ENCODE data around the gene PRKG1. TPM values are rescaled to one million over a fixed set of nuclear protein-coding genes. Genes with fewer than 3 reads are reported as not detected.

The PRKG1 gene
- total and polyA plus RNA-seq, 4 donors, result 0.46 to 5.1 (median 1.5) TPM

DNA sequence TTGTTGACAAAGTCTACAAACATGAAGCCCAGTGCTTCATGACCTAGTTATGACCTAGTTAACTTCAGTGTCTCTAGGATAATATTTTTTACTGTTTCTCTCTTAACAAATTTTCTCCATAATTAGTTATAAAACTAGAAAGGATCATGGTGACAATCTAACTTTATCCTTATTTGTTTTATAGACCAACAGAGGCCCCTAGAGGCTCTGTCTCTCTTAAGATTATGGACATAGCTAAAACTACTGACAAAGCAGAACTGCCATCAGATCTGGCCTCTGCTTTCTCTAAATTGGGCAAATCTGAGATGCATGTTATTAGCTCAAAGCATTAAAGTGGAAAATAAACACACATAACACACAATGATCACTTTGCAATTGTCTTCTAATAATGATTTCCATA is 449.2 kb downstream of the PRKG1 start:
- H3K27ac ChIP-seq (ENCODE audit: low read depth in 1 of 2, low read length in 2 of 2), result no peak overlapping the region

DNA sequence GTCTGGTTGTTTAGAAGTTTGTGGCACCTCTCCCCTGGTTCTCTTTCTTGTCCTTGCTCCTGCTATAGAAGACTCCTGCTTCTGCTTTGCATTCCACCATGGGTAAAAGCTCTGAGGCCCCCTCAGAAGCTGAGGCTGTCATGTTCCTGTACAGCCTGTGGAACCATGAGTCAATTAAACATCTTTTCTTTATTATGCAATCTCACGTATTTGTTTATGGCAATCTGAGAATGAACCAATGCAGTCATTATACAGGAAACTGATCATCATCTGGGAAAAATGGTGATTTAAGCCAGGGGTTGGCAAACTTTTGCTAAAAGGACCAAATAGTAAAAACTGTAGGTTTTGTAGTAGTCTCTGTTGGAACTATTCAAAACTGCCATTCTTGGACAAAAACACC is 449.8 kb downstream of the PRKG1 start:
- 59% methylated on average over 1 of the region's 1 CpG for WGBS

More for the DNA sequence above, 449.2 kb downstream of the PRKG1 start:
- no peaks in the 10 kb centered on the region for H3K27me3 ChIP-seq (ENCODE audit: control insufficient read depth in 4 of 4, insufficient read depth in 4 of 4, low read length in 3 of 4)
- no peaks in the 10 kb centered on the region for H3K9me3 ChIP-seq (ENCODE audit: control insufficient read depth in 4 of 4, low read length in 3 of 4)
- H3K36me3 ChIP-seq (ENCODE audit: control insufficient read depth in 4 of 4, insufficient read depth in 3 of 4, low read depth in 1 of 4, low read length in 3 of 4), result no peaks in the 10 kb centered on the region
- no peak for TF ChIP-seq YY1 (IDR thresholded peaks at IDR 0.05)
- no peak for TF ChIP-seq TAF1 (conservative IDR thresholded peaks at IDR 0.05)
- no peak for TF ChIP-seq GABPA (IDR thresholded peaks at IDR 0.05 in 1 of 2, conservative IDR thresholded peaks at IDR 0.05 in 1 of 2)
- H3K4me3 ChIP-seq (ENCODE audit: low read depth in 1 of 3, low read length in 3 of 3), result no peak overlapping the region
- no peaks in the 10 kb centered on the region for H3K4me1 ChIP-seq (ENCODE audit: control insufficient read depth in 4 of 4, insufficient read depth in 4 of 4, low read length in 3 of 4)
- DNase-seq (ENCODE audit: low spot score), result no peak
- no peak overlapping the region for H3K9ac ChIP-seq (ENCODE audit: low read depth in 1 of 2, low read length in 2 of 2)

DNA sequence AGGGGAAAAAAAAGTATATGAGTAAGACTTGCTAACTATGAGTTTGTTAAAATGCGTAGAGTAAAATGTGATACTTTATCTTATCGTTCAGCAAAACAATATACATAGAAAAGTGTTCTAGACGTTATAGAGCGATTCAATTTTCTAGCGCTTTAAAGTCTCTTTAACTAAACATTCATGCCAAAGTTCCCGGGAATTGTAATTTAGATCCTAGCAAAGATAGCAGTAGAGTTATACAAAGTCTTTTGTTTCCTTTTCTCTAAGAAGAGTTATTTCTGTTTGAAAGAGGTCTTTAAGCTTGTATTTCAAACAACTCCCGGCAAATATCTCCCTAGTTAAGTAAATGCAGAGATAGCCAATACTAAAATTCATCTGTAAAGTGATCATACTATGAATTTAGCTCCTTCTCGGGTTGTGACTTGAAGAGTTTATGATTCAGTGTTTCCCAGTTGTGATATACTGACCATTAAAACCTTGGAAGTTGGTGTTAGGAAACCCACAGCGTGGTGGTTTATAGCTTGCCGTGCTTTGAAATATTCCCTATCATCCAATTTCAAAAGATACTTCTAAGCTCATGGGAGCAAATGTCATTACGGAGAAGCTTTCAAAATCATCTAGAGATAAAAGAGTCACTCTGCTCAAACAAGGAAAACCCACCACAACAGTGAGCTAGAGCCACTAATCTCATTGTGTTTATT is 453.4 kb downstream of the PRKG1 start:
- H3K4me3 ChIP-seq (ENCODE audit: low read depth in 1 of 3, low read length in 3 of 3), result no peak overlapping the region
- H3K9ac ChIP-seq (ENCODE audit: low read depth in 1 of 2, low read length in 2 of 2), result no peak overlapping the region
- no peaks in the 10 kb centered on the region for H3K27me3 ChIP-seq (ENCODE audit: control insufficient read depth in 4 of 4, insufficient read depth in 4 of 4, low read length in 3 of 4)
- 41% methylated on average over 11 of the region's 11 CpGs for WGBS
- no peaks in the 10 kb centered on the region for H3K4me1 ChIP-seq (ENCODE audit: control insufficient read depth in 4 of 4, insufficient read depth in 4 of 4, low read length in 3 of 4)
- no peaks in the 10 kb centered on the region for H3K9me3 ChIP-seq (ENCODE audit: control insufficient read depth in 4 of 4, low read length in 3 of 4)
- H3K36me3 ChIP-seq (ENCODE audit: control insufficient read depth in 4 of 4, insufficient read depth in 3 of 4, low read depth in 1 of 4, low read length in 3 of 4), result no peaks in the 10 kb centered on the region
- DNase-seq (ENCODE audit: low spot score), result no peak
- H3K27ac ChIP-seq (ENCODE audit: low read depth in 1 of 2, low read length in 2 of 2), result no peak overlapping the region
- TF ChIP-seq, protein P1, sequence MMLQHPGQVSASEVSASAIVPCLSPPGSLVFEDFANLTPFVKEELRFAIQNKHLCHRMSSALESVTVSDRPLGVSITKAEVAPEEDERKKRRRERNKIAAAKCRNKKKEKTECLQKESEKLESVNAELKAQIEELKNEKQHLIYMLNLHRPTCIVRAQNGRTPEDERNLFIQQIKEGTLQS (IDR thresholded peaks at IDR 0.05), result no peak

More for the DNA sequence above, 449.8 kb downstream of the PRKG1 start:
- H3K9me3 ChIP-seq (ENCODE audit: control insufficient read depth in 4 of 4, low read length in 3 of 4), result no peaks in the 10 kb centered on the region
- no peak overlapping the region for H3K4me3 ChIP-seq (ENCODE audit: low read depth in 1 of 3, low read length in 3 of 3)
- no peaks in the 10 kb centered on the region for H3K4me1 ChIP-seq (ENCODE audit: control insufficient read depth in 4 of 4, insufficient read depth in 4 of 4, low read length in 3 of 4)
- H3K36me3 ChIP-seq (ENCODE audit: control insufficient read depth in 4 of 4, insufficient read depth in 3 of 4, low read depth in 1 of 4, low read length in 3 of 4), result no peaks in the 10 kb centered on the region
- TF ChIP-seq TAF1 (conservative IDR thresholded peaks at IDR 0.05) (no peak), YY1 (IDR thresholded peaks at IDR 0.05) (no peak), EGR1 (IDR thresholded peaks at IDR 0.05; ENCODE audit: low read depth in 2 of 2) (no peak), FOXA1 (IDR thresholded peaks at IDR 0.05) (no peak)
- TF ChIP-seq, protein P2, sequence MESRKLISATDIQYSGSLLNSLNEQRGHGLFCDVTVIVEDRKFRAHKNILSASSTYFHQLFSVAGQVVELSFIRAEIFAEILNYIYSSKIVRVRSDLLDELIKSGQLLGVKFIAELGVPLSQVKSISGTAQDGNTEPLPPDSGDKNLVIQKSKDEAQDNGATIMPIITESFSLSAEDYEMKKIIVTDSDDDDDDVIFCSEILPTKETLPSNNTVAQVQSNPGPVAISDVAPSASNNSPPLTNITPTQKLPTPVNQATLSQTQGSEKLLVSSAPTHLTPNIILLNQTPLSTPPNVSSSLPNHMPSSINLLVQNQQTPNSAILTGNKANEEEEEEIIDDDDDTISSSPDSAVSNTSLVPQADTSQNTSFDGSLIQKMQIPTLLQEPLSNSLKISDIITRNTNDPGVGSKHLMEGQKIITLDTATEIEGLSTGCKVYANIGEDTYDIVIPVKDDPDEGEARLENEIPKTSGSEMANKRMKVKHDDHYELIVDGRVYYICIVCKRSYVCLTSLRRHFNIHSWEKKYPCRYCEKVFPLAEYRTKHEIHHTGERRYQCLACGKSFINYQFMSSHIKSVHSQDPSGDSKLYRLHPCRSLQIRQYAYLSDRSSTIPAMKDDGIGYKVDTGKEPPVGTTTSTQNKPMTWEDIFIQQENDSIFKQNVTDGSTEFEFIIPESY (IDR thresholded peaks at IDR 0.05), result no peak
- no peak for DNase-seq (ENCODE audit: low spot score)
- no peaks in the 10 kb centered on the region for H3K27me3 ChIP-seq (ENCODE audit: control insufficient read depth in 4 of 4, insufficient read depth in 4 of 4, low read length in 3 of 4)
- no peak overlapping the region for H3K9ac ChIP-seq (ENCODE audit: low read depth in 1 of 2, low read length in 2 of 2)
- H3K27ac ChIP-seq (ENCODE audit: low read depth in 1 of 2, low read length in 2 of 2), result no peak overlapping the region

DNA sequence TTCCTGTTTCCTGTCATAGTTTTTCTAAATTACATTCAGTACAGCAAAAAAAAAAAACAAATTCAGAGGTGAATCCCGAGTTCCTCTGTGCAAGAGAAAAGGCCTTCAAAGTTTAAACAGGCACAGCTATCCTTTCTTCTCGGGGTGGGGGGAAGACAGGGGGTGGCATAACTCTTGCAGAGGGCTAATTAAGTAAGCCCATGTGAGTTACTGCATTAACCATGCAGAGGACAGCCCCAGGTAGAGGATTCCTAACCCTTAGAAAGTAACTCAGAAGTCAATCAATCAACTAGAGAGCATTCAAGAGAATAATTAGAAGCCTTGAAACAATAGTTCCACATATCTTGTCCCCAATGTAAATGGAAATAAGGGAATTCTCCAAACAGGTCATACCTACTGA is 454.2 kb downstream of the PRKG1 start:
- Histone ChIP-seq H3K4me3 (ENCODE audit: low read depth in 1 of 3, low read length in 3 of 3) (no peak overlapping the region), H3K27ac (ENCODE audit: low read depth in 1 of 2, low read length in 2 of 2) (no peak overlapping the region), H3K4me1 (ENCODE audit: control insufficient read depth in 4 of 4, insufficient read depth in 4 of 4, low read length in 3 of 4) (no peaks in the 10 kb centered on the region), H3K36me3 (ENCODE audit: control insufficient read depth in 4 of 4, insufficient read depth in 3 of 4, low read depth in 1 of 4, low read length in 3 of 4) (no peaks in the 10 kb centered on the region), H3K9ac (ENCODE audit: low read depth in 1 of 2, low read length in 2 of 2) (no peak overlapping the region), H3K9me3 (ENCODE audit: control insufficient read depth in 4 of 4, low read length in 3 of 4) (no peaks in the 10 kb centered on the region), H3K27me3 (ENCODE audit: control insufficient read depth in 4 of 4, insufficient read depth in 4 of 4, low read length in 3 of 4) (no peaks in the 10 kb centered on the region)
- DNase-seq (ENCODE audit: low spot score), result no peak
- WGBS, result 6% methylated on average over 2 of the region's 2 CpGs
- TF ChIP-seq TAF1 (conservative IDR thresholded peaks at IDR 0.05), result no peak
- TF ChIP-seq, protein P2 (IDR thresholded peaks at IDR 0.05), result no peak
- TF ChIP-seq EGR1 (IDR thresholded peaks at IDR 0.05; ENCODE audit: low read depth in 2 of 2), result no peak
- TF ChIP-seq, protein P3, sequence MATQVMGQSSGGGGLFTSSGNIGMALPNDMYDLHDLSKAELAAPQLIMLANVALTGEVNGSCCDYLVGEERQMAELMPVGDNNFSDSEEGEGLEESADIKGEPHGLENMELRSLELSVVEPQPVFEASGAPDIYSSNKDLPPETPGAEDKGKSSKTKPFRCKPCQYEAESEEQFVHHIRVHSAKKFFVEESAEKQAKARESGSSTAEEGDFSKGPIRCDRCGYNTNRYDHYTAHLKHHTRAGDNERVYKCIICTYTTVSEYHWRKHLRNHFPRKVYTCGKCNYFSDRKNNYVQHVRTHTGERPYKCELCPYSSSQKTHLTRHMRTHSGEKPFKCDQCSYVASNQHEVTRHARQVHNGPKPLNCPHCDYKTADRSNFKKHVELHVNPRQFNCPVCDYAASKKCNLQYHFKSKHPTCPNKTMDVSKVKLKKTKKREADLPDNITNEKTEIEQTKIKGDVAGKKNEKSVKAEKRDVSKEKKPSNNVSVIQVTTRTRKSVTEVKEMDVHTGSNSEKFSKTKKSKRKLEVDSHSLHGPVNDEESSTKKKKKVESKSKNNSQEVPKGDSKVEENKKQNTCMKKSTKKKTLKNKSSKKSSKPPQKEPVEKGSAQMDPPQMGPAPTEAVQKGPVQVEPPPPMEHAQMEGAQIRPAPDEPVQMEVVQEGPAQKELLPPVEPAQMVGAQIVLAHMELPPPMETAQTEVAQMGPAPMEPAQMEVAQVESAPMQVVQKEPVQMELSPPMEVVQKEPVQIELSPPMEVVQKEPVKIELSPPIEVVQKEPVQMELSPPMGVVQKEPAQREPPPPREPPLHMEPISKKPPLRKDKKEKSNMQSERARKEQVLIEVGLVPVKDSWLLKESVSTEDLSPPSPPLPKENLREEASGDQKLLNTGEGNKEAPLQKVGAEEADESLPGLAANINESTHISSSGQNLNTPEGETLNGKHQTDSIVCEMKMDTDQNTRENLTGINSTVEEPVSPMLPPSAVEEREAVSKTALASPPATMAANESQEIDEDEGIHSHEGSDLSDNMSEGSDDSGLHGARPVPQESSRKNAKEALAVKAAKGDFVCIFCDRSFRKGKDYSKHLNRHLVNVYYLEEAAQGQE (IDR thresholded peaks at IDR 0.05), result no peak
- TF ChIP-seq, protein P1 (IDR thresholded peaks at IDR 0.05), result no peak
- TF ChIP-seq HNF4G (IDR thresholded peaks at IDR 0.05), result no peak
- TF ChIP-seq JUND (IDR thresholded peaks at IDR 0.05), result no peak
- TF ChIP-seq FOXA1 (IDR thresholded peaks at IDR 0.05), result no peak
- no peak for TF ChIP-seq GABPA (IDR thresholded peaks at IDR 0.05 in 1 of 2, conservative IDR thresholded peaks at IDR 0.05 in 1 of 2)
- no peak for TF ChIP-seq NR2F2 (IDR thresholded peaks at IDR 0.05)
- no peak for TF ChIP-seq SP1 (IDR thresholded peaks at IDR 0.05)
- no peak for TF ChIP-seq YY1 (IDR thresholded peaks at IDR 0.05)
- no peak for TF ChIP-seq FOXA2 (IDR thresholded peaks at IDR 0.05)
- TF ChIP-seq RAD21 (IDR thresholded peaks at IDR 0.05), result no peak
